Measurements from ENCODE around the gene TRPM6. TPM values are rescaled to one million over a fixed set of nuclear protein-coding genes. Genes with fewer than 3 reads are reported as not detected.

TRPM6 gene
- total and polyA plus RNA-seq, 11 donors: 0.08 to 0.75 (median 0.34) TPM; not detected in 2

- no peak for DNase-seq
- Histone ChIP-seq H3K4me1 (no peaks in the 10 kb centered on the region), H3K27me3 (no peaks in the 10 kb centered on the region), H3K27ac (no peak overlapping the region), H3K9me3 (peaks cover 0 to 10% (median 0%) of the 10 kb centered on the region in 12 donors), H3K4me3 (no peak overlapping the region), H3K36me3 (no peaks in the 10 kb centered on the region)
- no peak for ATAC-seq
- TF ChIP-seq POLR2A (IDR thresholded peaks at IDR 0.05) (no peak), CTCF (IDR thresholded peaks at IDR 0.05) (no peak)
- intact Hi-C loops (cut with DNase I): no loop called here
- 89 to 92% (median 91%) methylated on average over 5 of the region's 5 CpGs for WGBS, 4 donors
Observed at GRCh38 chr9:74847478-74848152, 40.1 kb downstream of the TRPM6 start.

- no peaks in the 10 kb centered on the region for H3K27me3 ChIP-seq
- no peaks in the 10 kb centered on the region for H3K4me1 ChIP-seq
- 79 to 86% (median 85%) methylated on average over 6 of the region's 6 CpGs for WGBS, 4 donors
- no peak overlapping the region for H3K4me3 ChIP-seq
- H3K27ac ChIP-seq: no peak overlapping the region
- intact Hi-C loops (cut with DNase I): no loop called here
- no peaks in the 10 kb centered on the region for H3K36me3 ChIP-seq
- ATAC-seq (no peak), DNase-seq (no peak)
- peaks cover 0 to 10% (median 0%) of the 10 kb centered on the region in 12 donors for H3K9me3 ChIP-seq
- TF ChIP-seq POLR2A (IDR thresholded peaks at IDR 0.05): no peak
- TF ChIP-seq CTCF (IDR thresholded peaks at IDR 0.05): no peak
Observed at GRCh38 chr9:74846766-74847165, 41.0 kb downstream of the TRPM6 start.

GRCh38 chr9:74838351-74838750, 49.4 kb downstream of the TRPM6 start:
- Histone ChIP-seq H3K4me1 (no peaks in the 10 kb centered on the region), H3K9me3 (peaks cover 0 to 3% (median 0%) of the 10 kb centered on the region in 12 donors), H3K27ac (no peak overlapping the region), H3K27me3 (no peaks in the 10 kb centered on the region), H3K36me3 (no peaks in the 10 kb centered on the region), H3K4me3 (no peak overlapping the region)
- ATAC-seq (no peak), DNase-seq (no peak)
- intact Hi-C loops (cut with DNase I): loop anchor here in 1 of 10 donors (10.0 kb wide), 1 partner anchor 64 kb away; no protein-coding TSS in a partner anchor
- 86 to 90% (median 88%) methylated on average over 4 of the region's 4 CpGs for WGBS, 4 donors
- TF ChIP-seq POLR2A (IDR thresholded peaks at IDR 0.05) (no peak), CTCF (IDR thresholded peaks at IDR 0.05) (no peak)

GRCh38 chr9:74824654-74825053, 63.1 kb downstream of the TRPM6 start:
- intact Hi-C loops (cut with DNase I): loop anchor here in 1 of 10 donors (10.0 kb wide), 2 partner anchors 60 to 130 kb away; partner anchors contain the start of genes C9orf40 and TRPM6
- Histone ChIP-seq H3K9me3 (no peaks in the 10 kb centered on the region), H3K27ac (no peak overlapping the region), H3K36me3 (no peaks in the 10 kb centered on the region), H3K27me3 (no peaks in the 10 kb centered on the region), H3K4me1 (peaks cover 0 to 6% (median 0%) of the 10 kb centered on the region in 12 donors), H3K4me3 (no peak overlapping the region)
- TF ChIP-seq CTCF (IDR thresholded peaks at IDR 0.05) (no peak), POLR2A (IDR thresholded peaks at IDR 0.05) (no peak)
- WGBS, 4 donors: 29 to 52% (median 41%) methylated on average over 1 of the region's 1 CpG
- DNase-seq: peak in 4 of 5 donors; percentile 39 to 65 (median 48)
- peak in 3 of 4 donors; percentile 50 to 80 (median 73) for ATAC-seq
